GM20431 (cell line): ENCODE results near the gene DIAPH3.

Experiments
- in situ Hi-C: fragments of 300-500 bp; cut with MseI, MboI; formaldehyde crosslinking; loops from one replicate; pipeline ENCODE4 v1.15.0; 2020; ENCODE audit warnings: low sequenced_read_pairs; ENCODE audit not compliant: unreplicated experiment

Gene DIAPH3

DNA sequence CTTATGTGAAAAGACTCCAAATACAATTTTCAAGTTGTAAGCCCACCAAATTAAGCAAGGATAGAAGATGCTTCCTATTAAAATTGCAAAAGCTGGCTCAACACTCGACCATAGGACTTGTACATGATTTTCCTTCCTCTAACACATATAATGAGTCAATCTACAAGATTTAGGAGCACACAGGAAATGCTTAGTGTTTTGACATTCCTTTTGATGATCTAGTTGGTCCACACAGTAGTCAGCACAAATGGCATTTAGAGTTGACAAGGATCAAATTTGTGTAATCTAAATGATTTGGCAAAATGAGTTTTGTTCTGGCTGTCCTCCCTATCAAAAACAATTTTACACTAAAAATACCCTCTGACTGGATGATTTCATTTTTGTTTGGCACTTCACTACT lies 340.2 kb downstream of the DIAPH3 start:
- in situ Hi-C loops: no loop called here

DNA sequence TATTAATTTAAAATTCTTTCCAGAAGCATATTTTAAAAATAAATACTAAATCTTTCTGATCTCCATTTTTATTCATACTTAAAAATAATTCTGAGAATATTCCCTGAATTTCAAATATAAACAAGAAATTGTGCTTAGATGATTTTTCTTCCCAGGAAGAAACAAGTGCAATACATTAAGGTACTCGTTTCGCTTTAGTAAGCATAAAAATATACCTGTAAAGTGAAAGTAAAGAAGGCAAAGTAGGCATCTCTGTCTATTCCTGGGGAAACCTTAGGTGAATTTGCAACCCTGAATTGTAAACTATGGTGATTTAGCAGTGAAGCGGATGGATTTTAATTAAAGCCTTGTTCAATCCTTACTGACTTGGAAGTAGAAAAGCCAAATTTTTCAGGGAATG lies 354.2 kb downstream of the DIAPH3 start:
- in situ Hi-C loops: no loop called here

DNA sequence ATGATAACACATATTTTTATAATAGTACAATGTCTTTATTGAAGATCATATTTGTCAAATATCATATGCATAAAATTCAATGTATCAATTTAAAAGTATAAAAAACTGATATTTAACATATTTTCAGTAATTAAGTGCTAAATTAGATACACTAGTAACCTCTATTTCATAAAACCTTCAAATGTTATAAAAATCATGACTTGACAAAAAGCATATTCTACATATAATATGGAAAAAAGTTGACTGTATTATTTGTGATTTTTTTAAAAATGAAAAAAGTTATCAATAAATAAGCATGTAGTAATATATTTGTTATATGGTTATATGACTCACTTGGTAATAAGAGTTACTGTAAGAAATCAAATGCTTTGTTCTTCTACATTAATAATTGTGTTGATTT lies 356.9 kb downstream of the DIAPH3 start:
- in situ Hi-C loops: no loop called here

DNA sequence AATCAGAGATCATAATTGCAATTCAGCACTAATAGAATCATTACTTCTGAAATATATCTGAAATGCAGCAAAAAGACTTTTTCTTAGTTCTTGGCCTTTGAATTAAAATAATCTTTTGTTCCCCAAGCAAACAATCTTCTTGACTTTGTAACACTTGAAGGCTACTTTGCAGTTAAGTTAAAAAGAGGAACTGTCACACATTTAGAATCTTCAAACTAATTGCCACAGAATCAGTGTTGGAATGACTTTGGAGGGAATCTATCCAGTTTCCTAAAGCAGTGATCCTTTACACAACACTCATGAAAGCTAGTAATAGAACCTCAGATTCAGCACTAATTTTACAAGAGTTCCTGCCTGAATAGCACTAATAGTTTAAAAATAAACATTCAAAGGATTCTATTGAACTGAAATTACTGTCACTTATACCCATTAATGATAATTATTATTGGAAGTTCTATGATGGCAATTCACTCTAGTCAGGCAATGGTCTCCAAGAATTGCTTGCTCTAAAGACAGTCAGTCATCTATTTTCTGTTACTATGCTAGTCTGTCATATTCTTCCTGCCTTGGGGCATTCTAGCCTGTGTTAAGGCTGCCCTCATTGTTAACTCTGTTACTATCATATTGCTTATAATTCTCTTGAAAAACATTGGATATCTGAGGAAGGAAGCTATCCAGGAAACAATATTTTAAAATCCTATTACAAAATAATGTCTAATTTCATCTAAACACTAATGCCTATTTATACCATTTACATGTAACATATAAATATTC lies 362.4 kb downstream of the DIAPH3 start:
- in situ Hi-C loops: no loop called here

DNA sequence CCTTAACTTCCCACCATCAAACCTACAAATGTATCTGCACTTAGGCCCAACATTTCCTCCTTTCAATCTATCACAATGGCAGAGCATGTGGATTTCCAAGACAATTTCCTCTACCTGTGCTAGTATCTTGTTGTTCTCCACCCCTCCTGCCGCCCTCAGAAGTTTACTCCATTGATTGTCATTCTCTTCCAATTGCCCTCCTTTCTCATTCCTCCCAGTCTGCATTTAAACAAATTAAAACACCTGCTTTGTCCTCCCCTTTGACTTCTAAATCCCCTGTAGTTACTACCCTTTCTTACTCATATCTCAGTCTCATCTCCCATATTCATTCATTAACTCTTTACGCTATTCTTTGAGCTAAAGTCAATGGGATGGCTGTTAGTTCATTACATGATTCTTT lies 370.6 kb downstream of the DIAPH3 start:
- in situ Hi-C loops: no loop called here

DNA sequence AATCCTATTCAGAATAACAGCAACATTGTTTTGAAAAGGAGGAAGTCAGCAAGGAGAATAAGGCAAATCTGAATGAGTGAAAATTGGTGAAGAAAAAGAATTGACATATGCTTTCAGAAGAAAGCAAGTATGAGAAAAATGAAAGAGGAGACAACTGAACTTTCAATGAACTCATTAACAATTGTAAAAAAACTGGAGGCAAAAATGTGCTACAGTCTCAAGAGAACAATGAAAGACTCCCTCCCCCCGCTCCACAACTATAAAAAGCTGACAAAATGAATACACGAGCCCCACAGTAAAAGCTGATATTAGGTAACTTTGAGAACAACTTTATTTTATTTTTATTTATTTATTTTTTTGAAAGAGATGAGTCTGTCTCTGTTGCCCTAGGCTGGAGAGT lies 373.1 kb downstream of the DIAPH3 start:
- in situ Hi-C loops: no loop called here

DNA sequence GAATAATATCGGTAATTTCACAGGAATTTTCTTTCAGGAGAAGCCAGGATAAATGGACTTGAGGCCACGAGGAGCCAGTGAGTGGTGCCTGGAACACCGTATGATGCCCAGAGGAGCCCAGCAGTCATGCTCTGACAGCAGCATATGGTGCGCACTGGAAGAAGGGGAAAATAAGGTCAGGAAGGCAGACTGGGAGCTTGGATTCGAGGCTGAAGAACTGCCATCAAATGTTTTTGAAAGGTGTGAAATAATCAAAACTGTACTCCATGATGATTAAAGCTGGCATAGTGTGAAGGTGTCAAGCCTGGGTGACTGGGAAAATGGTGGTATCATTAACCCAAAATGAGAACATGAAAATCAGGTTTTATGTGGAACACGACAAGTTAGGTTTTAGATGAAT lies 374.2 kb downstream of the DIAPH3 start:
- in situ Hi-C loops: no loop called here

DNA sequence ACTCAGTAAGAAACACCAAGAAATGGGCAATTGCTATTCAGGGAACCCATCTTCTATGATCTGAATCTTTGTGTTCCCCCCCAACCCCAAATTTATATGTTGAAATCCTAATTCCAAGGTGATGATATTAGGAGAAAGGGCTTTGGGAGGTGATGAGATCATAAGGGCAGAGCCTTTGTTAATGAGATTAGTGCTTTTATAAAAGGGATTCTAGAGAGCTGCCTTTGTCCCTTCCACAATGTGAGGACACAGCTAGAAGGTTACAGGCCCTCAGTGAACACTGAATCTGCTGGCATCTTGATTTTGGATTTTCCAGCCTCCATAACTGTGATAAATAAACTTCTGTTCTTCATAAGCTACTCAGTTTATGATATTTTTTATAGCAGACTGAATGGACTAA lies 376.0 kb downstream of the DIAPH3 start:
- in situ Hi-C loops: no loop called here

DNA sequence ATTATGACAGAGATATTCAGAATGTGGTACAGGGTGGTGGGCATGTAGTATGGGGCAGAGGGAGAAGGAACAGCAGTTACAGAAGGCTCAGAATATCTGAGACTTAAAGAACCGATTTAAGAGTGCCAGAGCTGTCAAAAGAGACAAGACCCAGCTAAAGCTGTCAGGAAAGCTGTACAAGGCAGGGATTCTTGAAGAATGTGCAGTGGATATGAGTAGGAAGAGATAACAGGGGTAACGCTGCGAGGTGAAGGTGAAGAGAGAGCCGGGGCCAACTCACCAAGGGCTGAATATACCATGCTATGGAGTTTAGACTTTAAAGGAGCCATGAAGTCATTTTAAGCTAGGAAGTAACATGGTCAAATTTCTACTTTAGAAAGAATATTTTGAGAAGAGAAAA lies 381.0 kb downstream of the DIAPH3 start:
- in situ Hi-C loops: no loop called here

DNA sequence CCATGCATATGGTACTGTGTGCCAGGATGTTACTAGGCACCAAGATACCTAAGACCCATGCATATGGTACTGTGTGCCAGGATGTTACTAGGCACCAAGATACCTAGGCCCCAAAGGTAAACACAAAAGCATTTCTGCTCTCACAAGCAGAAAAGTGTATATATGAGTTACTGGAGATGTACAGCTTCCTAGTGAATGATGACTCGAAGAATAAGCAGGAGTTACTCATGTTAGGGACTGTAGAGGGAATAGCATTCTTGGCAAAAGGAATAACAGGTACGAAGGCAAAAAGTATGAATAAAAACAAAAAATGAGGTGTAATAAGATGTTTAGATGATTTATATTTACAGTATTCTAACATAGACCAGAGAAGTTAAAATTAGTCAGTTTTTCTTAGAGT lies 383.7 kb downstream of the DIAPH3 start:
- in situ Hi-C loops: no loop called here

DNA sequence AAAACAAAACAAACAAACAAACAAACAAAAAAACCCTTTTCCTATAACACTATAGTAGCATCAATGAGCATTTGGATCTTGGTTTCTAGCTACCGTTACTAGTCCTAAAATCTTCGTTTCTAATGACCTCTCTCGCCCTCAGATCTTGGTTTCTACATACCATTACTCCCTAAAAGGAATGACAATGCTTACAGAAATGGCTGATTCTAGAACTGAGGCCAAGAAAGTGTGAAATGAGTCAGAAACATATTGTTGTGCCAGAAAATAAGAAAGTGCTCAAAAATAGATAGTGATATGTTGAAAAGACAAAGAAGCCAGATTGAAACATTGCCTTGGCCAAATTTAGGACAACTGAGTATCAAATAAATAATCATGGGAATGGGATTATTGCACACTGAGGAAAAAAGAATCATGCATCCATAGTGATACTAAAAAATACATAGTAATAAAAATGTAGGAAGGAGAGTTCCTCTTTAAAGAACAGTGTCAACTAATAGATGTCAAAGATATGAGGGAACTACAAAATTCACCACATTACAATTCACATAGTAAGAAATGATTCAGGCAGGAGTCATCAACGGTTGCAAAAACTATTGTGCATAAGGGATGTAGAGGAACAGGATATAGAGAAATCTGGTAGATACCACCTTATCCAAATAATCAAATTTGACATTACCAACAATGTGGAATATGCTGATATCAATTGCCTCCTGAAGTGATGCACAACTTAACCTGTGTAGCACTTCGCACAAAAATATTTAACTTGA lies 386.6 kb downstream of the DIAPH3 start:
- in situ Hi-C loops: no loop called here

DNA sequence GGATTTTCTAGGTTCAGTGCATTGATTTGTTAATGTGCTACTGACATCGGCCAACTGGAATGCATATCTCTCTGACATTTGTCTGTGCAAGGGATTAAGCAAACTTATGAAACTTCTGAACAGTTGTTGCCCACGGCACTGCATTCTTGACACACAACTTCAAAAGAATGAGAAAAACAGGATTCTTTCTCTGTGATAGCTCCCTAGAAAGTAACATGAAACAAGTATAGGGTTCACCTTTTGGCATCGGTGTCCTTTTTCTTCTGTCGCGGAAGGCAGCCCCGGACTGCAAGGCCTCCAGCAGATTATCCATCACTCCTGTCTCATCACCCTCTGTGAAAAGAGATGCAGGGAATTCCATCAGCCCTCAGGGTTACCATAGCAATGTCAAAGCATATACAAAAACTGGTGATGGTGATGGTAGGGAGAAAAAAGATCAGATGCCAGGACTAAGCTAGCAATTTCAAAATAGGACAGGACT lies 389.2 kb downstream of the DIAPH3 start:
- in situ Hi-C loops: no loop called here

DNA sequence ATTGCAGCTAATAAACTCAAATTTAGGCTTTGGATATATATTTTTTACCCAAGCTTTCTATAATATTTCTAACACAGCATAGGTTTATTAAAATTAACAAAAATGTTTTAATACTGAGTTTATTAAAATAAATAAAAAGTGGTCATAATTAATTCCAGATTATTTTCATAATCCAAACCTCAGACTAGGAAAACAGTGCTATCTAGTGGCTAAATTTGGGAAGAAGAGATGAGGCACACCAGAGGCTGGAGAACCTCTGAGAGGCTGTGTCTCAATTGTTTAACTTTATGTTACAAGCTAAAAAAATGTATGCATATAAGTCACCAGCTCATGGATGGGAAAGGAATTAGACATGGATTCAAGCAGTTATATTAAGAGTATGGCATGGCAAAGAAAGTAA lies 392.5 kb downstream of the DIAPH3 start:
- in situ Hi-C loops: no loop called here

DNA sequence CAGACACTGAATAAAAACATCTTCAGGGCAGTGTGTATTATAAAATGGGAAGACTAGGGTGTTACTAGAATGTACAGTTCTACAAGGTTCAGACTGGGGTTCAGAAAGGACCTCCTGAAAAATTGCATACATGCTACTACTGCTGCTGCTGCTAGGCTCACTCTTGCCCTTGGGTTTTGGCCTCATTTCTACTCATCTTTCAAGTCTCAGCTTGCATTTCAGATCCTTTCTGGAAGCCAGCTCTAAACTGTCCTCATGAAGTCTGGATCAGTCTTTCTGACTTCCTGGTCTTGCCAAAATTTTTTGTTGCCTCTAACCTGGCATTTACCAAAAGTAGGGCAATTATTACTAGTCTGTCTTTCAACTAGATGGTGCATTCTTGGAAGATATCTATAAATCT lies 393.3 kb downstream of the DIAPH3 start:
- in situ Hi-C loops: no loop called here

DNA sequence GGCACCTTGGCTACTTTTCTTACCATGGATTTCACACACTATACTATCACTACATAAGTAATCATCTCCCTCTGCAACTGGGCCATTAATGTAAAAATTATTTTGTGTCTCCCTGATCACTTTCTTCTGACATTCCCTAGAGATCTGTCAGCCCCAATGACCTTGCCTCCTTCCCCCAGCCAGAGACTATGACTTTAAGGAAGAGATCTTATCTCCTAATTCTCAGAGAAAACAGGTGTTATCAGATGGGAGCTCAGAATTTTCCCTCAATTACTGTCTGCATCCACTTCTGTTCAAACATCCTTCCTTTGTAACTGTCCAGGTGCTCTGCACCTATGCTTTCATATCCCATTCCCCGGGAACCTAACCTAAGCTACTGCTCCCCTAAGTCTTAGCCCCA lies 397.5 kb downstream of the DIAPH3 start:
- in situ Hi-C loops: no loop called here

DNA sequence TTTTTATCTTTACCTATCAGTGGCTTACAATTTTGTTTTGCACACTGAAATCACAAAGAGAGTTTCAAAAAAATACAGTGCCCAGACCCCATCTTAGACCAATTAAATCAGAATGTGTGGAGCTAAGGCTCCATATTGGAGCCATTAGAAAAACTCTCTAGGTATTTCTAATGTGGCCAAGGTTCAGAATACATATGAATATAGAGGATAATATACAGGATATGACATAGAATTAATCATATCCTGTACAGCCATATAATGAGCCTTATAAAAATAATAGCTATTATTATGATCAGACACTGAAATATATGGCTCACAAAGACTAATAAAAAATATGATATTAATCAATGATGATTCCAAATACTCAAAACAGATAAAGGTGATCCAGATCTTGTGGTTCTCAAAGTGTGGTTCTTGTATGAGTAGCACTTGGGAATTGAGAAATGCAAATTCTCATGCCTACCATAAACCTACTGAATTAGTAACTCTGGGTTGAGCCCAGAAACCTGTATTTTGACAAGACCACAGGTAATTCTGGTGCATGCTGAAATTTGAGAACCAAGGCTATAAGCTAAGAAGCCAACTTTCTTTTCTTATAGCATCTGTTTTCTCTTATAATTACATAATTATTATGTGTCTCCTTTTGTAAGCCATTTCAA lies 408.0 kb downstream of the DIAPH3 start:
- in situ Hi-C loops: no loop called here

DNA sequence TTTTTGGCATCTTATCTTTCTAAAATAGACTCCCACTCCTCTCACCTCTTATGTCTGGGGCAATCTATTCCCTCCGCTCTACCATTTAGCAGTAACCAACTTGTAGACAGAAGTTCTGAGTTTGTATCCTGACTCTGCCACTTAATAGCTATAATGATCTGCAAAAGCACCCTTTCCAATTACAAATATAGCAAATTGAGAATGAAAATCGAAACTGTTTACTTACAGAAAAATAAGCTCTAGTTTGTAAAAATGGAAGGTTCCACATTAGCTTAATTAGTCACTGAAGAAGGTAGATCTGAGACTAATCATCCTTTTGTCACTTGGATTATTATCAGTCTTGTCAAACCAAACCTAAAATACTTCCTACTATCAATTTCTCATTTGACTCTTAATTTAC lies 409.3 kb downstream of the DIAPH3 start:
- in situ Hi-C loops: no loop called here

DNA sequence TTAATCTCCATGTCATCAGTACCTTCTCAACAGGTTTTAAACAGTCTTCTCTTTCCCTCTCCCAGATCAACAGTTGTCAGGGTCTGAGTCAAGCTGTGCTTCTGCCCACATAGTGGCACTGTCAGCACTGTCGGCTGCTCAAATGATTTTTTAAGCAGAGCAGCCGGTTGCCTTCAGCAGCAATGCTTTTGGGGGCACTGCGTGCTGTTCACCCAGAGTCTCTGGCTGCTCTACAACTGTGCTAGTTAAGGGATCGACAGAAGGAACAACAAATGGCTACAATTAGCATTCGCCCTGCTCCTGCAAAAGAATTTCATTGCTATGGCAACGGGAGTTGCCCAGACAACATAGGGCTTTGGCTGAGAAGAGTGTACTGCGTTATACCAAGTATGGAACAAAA lies 412.9 kb downstream of the DIAPH3 start:
- in situ Hi-C loops: no loop called here

DNA sequence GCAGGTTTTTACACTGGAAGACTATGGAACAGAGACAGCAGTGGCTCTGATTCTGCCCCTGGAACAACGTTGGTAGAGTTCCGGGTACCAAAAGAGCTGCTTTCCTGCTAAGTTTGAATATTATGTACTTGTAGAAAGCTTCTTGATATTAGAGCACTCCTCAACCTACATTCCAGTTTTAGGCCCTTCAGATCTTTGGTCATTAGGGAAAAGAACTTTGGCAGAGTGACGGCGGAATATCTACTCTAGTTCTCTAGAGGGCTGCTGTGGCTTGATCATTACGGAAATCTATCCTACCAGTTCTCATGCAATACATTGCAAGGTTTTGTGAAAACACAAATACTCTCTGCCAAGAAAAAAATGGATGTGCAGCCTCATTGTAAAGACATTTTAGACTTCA lies 415.7 kb downstream of the DIAPH3 start:
- in situ Hi-C loops: no loop called here

DNA sequence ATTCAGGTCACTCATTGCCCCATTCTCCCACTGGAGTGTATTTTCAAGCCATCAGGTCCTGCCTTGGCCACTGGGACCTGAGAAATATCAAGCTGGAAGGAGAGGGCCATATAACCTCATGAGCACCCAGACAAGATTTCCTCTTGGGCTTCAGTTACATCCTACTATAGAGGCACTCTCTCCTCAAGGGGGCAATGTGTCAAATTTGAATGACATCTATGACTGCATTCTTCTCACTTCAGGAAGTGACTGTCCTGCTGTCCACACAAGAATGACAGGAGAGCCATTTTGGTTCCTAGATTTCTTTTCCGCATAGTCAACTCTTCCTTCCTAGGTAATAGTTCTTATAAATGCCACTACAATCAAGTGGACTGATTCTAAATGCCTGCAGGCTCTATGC lies 416.2 kb downstream of the DIAPH3 start:
- in situ Hi-C loops: no loop called here

DNA sequence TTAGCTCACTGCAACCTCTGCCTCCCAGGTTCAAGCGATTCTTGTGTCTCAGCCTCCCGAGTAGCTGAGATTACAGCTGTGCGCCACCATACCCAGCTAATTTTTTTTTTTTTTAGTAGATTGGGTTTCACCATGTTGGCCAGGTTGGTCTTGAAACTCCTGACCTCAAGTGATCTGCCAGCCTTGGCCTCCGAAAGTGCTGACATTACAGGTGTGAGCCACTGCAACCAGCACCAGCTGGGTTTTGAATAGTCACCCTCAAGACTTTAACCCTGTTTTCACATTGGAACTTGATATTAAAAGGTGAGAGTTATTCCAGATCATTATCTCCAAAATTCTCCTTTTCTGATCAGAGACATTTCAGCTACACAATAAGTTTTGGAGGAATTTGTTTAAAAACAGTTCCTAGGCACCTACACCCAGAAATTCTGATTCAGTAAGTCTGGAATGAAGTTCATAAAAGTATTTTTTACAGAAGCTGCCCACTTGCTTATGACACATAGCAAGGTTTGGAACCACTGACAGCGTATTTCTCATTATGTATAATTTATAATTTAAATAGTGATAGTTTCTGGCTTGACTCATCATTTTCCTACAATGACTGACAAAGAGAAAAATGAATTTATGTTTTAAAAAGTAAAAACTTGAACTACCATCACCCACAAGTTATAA lies 417.3 kb downstream of the DIAPH3 start:
- in situ Hi-C loops: no loop called here
